HEK293 (cell line): ENCODE measurements around the gene TBC1D16.

Experiments used
- CTCF ChIP-seq: fragments of 450-650 bp; formaldehyde crosslinking; IDR thresholded peaks from 2 replicates; pipeline ENCODE4 v1.5.1; 2016; ENCODE audit warnings: missing biosample characterization, missing genetic modification characterization
- TCF7L2 ChIP-seq: IDR thresholded peaks from 2 replicates; pipeline ENCODE4 v1.6.1; 2011; ENCODE audit warnings: low read depth, mild to moderate bottlenecking, inconsistent platforms, low read length, moderate library complexity, borderline replicate concordance
- YY1 ChIP-seq: fragments of 450-650 bp; formaldehyde crosslinking; IDR thresholded peaks from 2 replicates; pipeline ENCODE4 v1.5.1; 2018; ENCODE audit warnings: missing biosample characterization, missing genetic modification characterization
- ZBTB11 ChIP-seq: fragments of 450-650 bp; formaldehyde crosslinking; conservative IDR thresholded peaks from 2 replicates; pipeline ENCODE4 v1.5.1; 2016; ENCODE audit warnings: low read depth, missing biosample characterization, missing genetic modification characterization
- ZFP3 ChIP-seq: fragments of 450-650 bp; formaldehyde crosslinking; IDR thresholded peaks from 2 replicates; pipeline ENCODE4 v1.5.1; 2016; ENCODE audit warnings: low read depth, missing biosample characterization, missing genetic modification characterization
- ZNF112 ChIP-seq: fragments of 450-650 bp; formaldehyde crosslinking; IDR thresholded peaks from 2 replicates; pipeline ENCODE4 v1.5.0; 2017; ENCODE audit warnings: missing biosample characterization, missing genetic modification characterization
- ZNF426 ChIP-seq: fragments of 450-650 bp; formaldehyde crosslinking; IDR thresholded peaks from 2 replicates; pipeline ENCODE4 v1.5.1; 2017; ENCODE audit warnings: missing biosample characterization, missing genetic modification characterization, mild to moderate bottlenecking, inconsistent platforms, moderate library complexity
- ZNF629 ChIP-seq: fragments of 450-650 bp; formaldehyde crosslinking; IDR thresholded peaks from 2 replicates; pipeline ENCODE4 v1.5.1; 2017; ENCODE audit warnings: missing biosample characterization, missing genetic modification characterization

GRCh38 chr17:79924639-79924976 lies 111.1 kb downstream of the TBC1D16 start:
- TF ChIP-seq TCF7L2 (no peak), ZBTB11 (no peak), YY1 (tag by site-specific recombination) (no peak), CTCF (tag by site-specific recombination) (no peak), ZFP3 (tag by site-specific recombination) (no peak), ZNF629 (no peak), ZNF426 (tag by site-specific recombination) (no peak), ZNF112 (no peak)
